ENCODE measurements around the gene SPOCK1. TPM values are rescaled to one million over a fixed set of nuclear protein-coding genes. Genes with fewer than 3 reads are reported as not detected.

SPOCK1 gene
- total RNA-seq, 1 donor from 2014 or later: 900 TPM

DNA sequence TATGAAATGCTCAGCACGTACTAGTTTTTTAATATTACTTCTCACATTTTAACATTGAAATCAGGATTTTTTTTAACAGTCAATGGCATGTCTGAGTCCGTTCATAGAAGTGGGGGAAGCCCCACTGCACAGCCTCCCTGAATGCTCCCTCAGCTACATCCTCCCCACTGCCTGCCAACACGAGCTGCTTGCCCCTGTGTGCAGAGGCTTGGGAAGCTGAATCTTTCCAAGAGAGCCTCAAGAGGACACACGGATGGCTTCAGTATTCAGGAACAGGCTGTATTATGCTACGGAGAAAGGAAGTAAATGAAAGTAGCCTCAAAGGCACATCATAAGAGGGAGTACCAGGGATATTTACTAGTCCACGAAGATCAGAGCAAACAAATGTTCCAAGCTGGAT is 248.7 kb downstream of the SPOCK1 start:
- no peak overlapping the region for H3K4me3 Mint-ChIP-seq (ENCODE audit: unreplicated experiment)
- TF ChIP-seq, protein P1, sequence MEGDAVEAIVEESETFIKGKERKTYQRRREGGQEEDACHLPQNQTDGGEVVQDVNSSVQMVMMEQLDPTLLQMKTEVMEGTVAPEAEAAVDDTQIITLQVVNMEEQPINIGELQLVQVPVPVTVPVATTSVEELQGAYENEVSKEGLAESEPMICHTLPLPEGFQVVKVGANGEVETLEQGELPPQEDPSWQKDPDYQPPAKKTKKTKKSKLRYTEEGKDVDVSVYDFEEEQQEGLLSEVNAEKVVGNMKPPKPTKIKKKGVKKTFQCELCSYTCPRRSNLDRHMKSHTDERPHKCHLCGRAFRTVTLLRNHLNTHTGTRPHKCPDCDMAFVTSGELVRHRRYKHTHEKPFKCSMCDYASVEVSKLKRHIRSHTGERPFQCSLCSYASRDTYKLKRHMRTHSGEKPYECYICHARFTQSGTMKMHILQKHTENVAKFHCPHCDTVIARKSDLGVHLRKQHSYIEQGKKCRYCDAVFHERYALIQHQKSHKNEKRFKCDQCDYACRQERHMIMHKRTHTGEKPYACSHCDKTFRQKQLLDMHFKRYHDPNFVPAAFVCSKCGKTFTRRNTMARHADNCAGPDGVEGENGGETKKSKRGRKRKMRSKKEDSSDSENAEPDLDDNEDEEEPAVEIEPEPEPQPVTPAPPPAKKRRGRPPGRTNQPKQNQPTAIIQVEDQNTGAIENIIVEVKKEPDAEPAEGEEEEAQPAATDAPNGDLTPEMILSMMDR (IDR thresholded peaks at IDR 0.05): no peak
- DNase-seq (ENCODE audit: extremely low spot score, unreplicated experiment): no peak
- no peaks in the 10 kb centered on the region for H3K36me3 Mint-ChIP-seq (ENCODE audit: unreplicated experiment)
- H3K9me3 Mint-ChIP-seq (ENCODE audit: unreplicated experiment): no peaks in the 10 kb centered on the region
- peaks cover 10% of the 10 kb centered on the region for H3K4me1 Mint-ChIP-seq (ENCODE audit: unreplicated experiment)
- no peak overlapping the region for H3K27ac Mint-ChIP-seq (ENCODE audit: unreplicated experiment)
- H3K27me3 Mint-ChIP-seq (ENCODE audit: unreplicated experiment): no peaks in the 10 kb centered on the region

DNA sequence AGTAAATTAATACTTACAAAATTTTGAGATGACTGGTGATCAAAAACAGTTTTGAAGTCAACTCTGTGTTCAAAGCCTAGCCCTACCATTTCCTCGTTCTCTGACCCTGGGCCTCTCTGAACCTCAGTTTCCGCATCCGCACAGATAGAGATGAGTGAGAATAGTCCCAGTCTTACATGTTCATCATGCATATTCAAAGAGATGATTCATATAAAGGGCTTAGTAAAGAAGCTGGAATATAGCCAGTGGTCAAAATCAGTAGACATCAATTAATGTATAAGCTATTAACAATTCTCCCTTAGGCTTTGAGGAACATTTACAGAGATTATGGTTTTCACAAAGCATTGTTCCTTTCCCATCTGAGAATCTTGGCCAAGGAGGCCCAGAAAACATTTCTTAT is 250.6 kb downstream of the SPOCK1 start:
- Mint-ChIP-seq H3K27ac (ENCODE audit: unreplicated experiment) (no peak overlapping the region), H3K4me1 (ENCODE audit: unreplicated experiment) (peaks cover 5% of the 10 kb centered on the region), H3K9me3 (ENCODE audit: unreplicated experiment) (no peaks in the 10 kb centered on the region), H3K27me3 (ENCODE audit: unreplicated experiment) (no peaks in the 10 kb centered on the region), H3K4me3 (ENCODE audit: unreplicated experiment) (no peak overlapping the region), H3K36me3 (ENCODE audit: unreplicated experiment) (no peaks in the 10 kb centered on the region)
- DNase-seq (ENCODE audit: extremely low spot score, unreplicated experiment): no peak
- TF ChIP-seq, protein P1 (IDR thresholded peaks at IDR 0.05): no peak

DNA sequence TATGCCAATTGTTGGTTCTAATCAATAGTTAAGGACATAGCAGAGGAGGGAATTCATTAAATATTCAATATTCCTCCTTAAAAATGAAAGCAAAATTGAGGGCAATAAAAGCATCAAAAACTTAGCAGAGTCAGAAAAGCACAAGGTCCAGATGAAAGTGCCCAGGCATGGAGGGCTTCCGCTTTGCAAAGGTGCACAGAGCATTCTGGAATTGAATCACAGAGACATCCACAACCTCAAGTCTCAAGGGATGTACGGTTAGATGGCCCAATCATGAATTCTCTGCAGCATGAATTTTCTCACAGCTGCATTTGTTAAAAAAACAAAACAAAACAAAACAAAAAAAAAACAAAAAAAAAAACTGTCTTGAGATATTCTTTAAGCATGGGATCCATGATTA is 253.7 kb downstream of the SPOCK1 start:
- Mint-ChIP-seq H3K27ac (ENCODE audit: unreplicated experiment) (no peak overlapping the region), H3K4me3 (ENCODE audit: unreplicated experiment) (no peak overlapping the region), H3K4me1 (ENCODE audit: unreplicated experiment) (peaks cover 5% of the 10 kb centered on the region), H3K9me3 (ENCODE audit: unreplicated experiment) (no peaks in the 10 kb centered on the region), H3K27me3 (ENCODE audit: unreplicated experiment) (no peaks in the 10 kb centered on the region), H3K36me3 (ENCODE audit: unreplicated experiment) (no peaks in the 10 kb centered on the region)
- TF ChIP-seq, protein P1 (IDR thresholded peaks at IDR 0.05): no peak
- no peak for DNase-seq (ENCODE audit: extremely low spot score, unreplicated experiment)

DNA sequence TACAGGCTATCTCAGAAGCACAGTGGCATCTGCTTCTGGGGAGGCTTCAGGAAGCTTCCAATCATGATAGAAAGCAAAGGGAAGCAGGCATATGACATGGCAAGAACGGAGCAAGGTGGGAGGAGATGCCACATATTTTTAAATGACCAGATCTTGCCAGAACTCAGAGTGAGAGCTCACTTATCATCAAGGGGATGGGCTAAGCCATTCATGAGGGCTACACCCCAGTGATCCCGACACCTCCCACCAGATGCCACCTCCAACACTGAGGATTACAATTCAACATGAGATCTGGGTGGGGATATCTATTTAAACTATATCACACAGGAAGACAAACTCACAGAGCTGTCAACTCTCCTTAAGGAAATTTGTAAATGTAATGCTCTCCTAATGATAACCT is 258.8 kb downstream of the SPOCK1 start:
- H3K4me1 Mint-ChIP-seq (ENCODE audit: unreplicated experiment): no peaks in the 10 kb centered on the region
- H3K9me3 Mint-ChIP-seq (ENCODE audit: unreplicated experiment): peaks cover 3% of the 10 kb centered on the region
- H3K27me3 Mint-ChIP-seq (ENCODE audit: unreplicated experiment): no peaks in the 10 kb centered on the region
- H3K4me3 Mint-ChIP-seq (ENCODE audit: unreplicated experiment): no peak overlapping the region
- H3K36me3 Mint-ChIP-seq (ENCODE audit: unreplicated experiment): no peaks in the 10 kb centered on the region
- TF ChIP-seq, protein P1 (IDR thresholded peaks at IDR 0.05): no peak
- no peak for DNase-seq (ENCODE audit: extremely low spot score, unreplicated experiment)
- no peak overlapping the region for H3K27ac Mint-ChIP-seq (ENCODE audit: unreplicated experiment)

DNA sequence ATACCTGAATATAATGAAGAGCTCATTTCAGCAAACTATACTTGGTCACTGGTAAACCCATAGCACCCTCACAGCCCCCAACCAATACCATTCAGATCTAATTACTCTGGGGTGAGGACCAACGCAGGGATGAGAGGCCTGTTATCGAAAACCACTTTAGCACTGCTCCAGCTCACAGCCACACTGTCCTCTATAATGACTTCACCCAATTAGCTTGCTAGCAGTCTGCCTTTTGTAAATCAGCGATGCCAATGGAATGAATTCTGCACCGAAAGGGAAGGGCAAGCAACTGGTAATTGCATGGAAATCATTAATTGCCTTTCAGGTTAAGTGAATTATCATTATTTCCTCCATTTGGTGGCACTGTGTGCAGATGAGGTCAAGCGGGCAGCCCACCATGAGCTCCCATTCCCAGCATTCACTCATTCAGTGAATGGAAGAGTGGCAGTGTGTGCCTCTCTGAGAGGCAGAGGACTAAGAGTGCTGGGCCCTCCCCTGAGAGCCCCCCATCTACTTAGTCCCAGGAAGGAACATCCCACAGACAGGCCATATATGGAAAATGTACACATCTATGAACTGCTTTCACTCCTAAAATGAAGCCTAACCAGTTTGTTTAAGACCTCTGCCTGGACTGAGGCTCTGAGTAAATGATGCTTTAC is 262.1 kb downstream of the SPOCK1 start:
- Mint-ChIP-seq H3K4me3 (ENCODE audit: unreplicated experiment) (no peak overlapping the region), H3K27ac (ENCODE audit: unreplicated experiment) (no peak overlapping the region), H3K36me3 (ENCODE audit: unreplicated experiment) (peaks cover 2% of the 10 kb centered on the region), H3K4me1 (ENCODE audit: unreplicated experiment) (no peaks in the 10 kb centered on the region), H3K9me3 (ENCODE audit: unreplicated experiment) (peaks cover 3% of the 10 kb centered on the region), H3K27me3 (ENCODE audit: unreplicated experiment) (no peaks in the 10 kb centered on the region)
- DNase-seq (ENCODE audit: extremely low spot score, unreplicated experiment): no peak
- TF ChIP-seq, protein P1 (IDR thresholded peaks at IDR 0.05): no peak

Data from osteocyte (in vitro differentiated cells).